SU-DHL-6 (cell line): ENCODE results near the gene ABR.
"Not testable (repeated sequence)": the region's sequence is repeated elsewhere in the genome, so short reads cannot be mapped to it uniquely, and the experiment has no call there.

Source experiments
- H2AFZ ChIP-seq: fragments of 200-600 bp; sonication (generic); 2 replicates; pipeline ENCODE4 v1.6.1; 2014; ENCODE audit warnings: low read depth, mild to moderate bottlenecking, moderate library complexity, mixed read lengths, antibody characterized with exemption, low read length; ENCODE audit not compliant: severe bottlenecking
- H3F3A ChIP-seq: fragments of 200-600 bp; shearing (Covaris generic); 2 replicates; pipeline ENCODE4 v1.6.0; 2016; ENCODE audit warnings: antibody characterized with exemption, mild to moderate bottlenecking; ENCODE audit not compliant: insufficient read depth
- H3K27ac ChIP-seq: fragments of 200-600 bp; sonication (generic); 2 replicates; pipeline ENCODE4 v1.5.1; 2016; ENCODE audit warnings: low read depth, mild to moderate bottlenecking, low read length, moderate library complexity, mixed read lengths
- H3K27me3 ChIP-seq: fragments of 200-600 bp; sonication (generic), shearing (Covaris generic); 2 replicates; pipeline ENCODE4 v1.6.0; 2014; ENCODE audit warnings: mild to moderate bottlenecking, low read length
- H3K36me3 ChIP-seq: fragments of 200-600 bp; sonication (generic); 2 replicates; pipeline ENCODE4 v1.6.1; 2014; ENCODE audit warnings: mild to moderate bottlenecking, low read length, mixed read lengths
- H3K4me2 ChIP-seq: fragments of 300-600, 200-600 bp; shearing (Covaris generic), sonication (generic); 2 replicates; pipeline ENCODE4 v1.6.0; 2014; ENCODE audit warnings: low read length, low read depth, mild to moderate bottlenecking; ENCODE audit not compliant: poor library complexity, severe bottlenecking
- H3K4me3 ChIP-seq: fragments of 200-600 bp; sonication (generic); 2 replicates; pipeline ENCODE4 v1.5.1; 2014; ENCODE audit warnings: antibody characterized with exemption, low read length, mild to moderate bottlenecking, mixed read lengths; ENCODE audit not compliant: insufficient read depth, poor library complexity, severe bottlenecking
- H3K79me2 ChIP-seq: fragments of 200-600 bp; sonication (generic); 2 replicates; pipeline ENCODE4 v1.6.1; 2014; ENCODE audit warnings: mild to moderate bottlenecking, low read length, moderate library complexity; ENCODE audit not compliant: insufficient read depth
- H3K9ac ChIP-seq: fragments of 200-600 bp; sonication (generic); 2 replicates; pipeline ENCODE4 v1.7.0; 2014; ENCODE audit warnings: mild to moderate bottlenecking, low read length
- H3K9me2 ChIP-seq: fragments of 200-600 bp; sonication (generic); replicated peaks from 2 replicates; pipeline ENCODE4 v1.6.1; 2014; ENCODE audit warnings: low read length; ENCODE audit not compliant: insufficient read depth
- H3K9me3 ChIP-seq: fragments of 200-600 bp; sonication (generic); 2 replicates; pipeline ENCODE4 v1.6.1; 2014; ENCODE audit warnings: low read length, mixed read lengths; ENCODE audit not compliant: insufficient read depth
- H4K20me1 ChIP-seq: fragments of 200-600 bp; sonication (generic); 2 replicates; pipeline ENCODE4 v1.6.1; 2014; ENCODE audit warnings: low read depth, mild to moderate bottlenecking, antibody characterized with exemption, low read length, moderate library complexity, mixed read lengths
- CTCF ChIP-seq: fragments of 200-600 bp; sonication (generic); IDR thresholded peaks from one replicate; pipeline ENCODE4 v1.5.1; 2017; ENCODE audit warnings: antibody characterized with exemption, mild to moderate bottlenecking, low read length, moderate library complexity; ENCODE audit not compliant: insufficient read depth, poor library complexity, severe bottlenecking
- EZH2phosphoT487 ChIP-seq: fragments of 200-600 bp; sonication (generic), shearing (Covaris generic); conservative IDR thresholded peaks from 2 replicates; pipeline ENCODE4 v1.6.1; 2018; ENCODE audit warnings: mild to moderate bottlenecking, antibody characterized with exemption, low read length, moderate library complexity, mixed read lengths

Gene ABR

DNA sequence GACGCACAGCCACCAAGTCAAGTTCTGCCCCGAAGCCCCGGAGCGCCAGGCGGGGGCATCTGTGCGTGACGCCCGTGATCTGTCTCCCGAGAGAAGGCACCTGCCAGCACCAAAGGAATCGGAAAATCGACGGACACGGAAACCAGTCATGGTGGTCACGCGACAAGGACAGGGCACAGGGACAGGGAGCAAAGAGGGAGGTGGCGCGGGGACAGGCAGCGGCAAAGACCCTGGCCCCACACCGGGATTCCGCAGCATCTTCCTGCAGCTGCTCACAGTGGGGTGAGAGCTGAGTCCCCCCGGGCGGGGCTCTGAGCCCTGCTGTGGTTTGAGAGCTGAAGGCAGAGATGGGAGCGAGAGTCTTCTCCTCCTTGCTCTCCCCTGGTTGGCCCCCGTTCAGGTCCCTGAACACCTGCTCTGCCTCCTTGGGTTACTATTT lies 56.4 kb downstream of the ABR start:
- H3K9me2 ChIP-seq: no peaks in the 10 kb centered on the region
- H3K36me3 ChIP-seq: no peaks in the 10 kb centered on the region
- H3K4me3 ChIP-seq: no peak overlapping the region
- H3K9me3 ChIP-seq: no peaks in the 10 kb centered on the region
- H3K9ac ChIP-seq: peak overlapping the region; percentile 9; the same call in 1 of the 2 replicates
- H3K4me2 ChIP-seq: peak overlapping the region; percentile 31
- no peak overlapping the region for H2AFZ ChIP-seq
- no peaks in the 10 kb centered on the region for H3K27me3 ChIP-seq
- peak overlapping the region; percentile 56 for H3K27ac ChIP-seq
- H3F3A ChIP-seq: no peaks in the 10 kb centered on the region
- TF ChIP-seq EZH2phosphoT487 (no peak), CTCF (no peak)
- H3K79me2 ChIP-seq: peaks cover 35% of the 10 kb centered on the region
- no peaks in the 10 kb centered on the region for H4K20me1 ChIP-seq

- Histone ChIP-seq H3K4me3 (no peak overlapping the region), H3K36me3 (no peaks in the 10 kb centered on the region), H3K79me2 (peaks cover 29% of the 10 kb centered on the region), H3K9me2 (no peaks in the 10 kb centered on the region), H3F3A (no peaks in the 10 kb centered on the region), H2AFZ (no peak overlapping the region), H4K20me1 (no peaks in the 10 kb centered on the region), H3K4me2 (peak overlapping the region; percentile 31), H3K9ac (peak overlapping the region; percentile 9; the same call in 1 of the 2 replicates), H3K9me3 (no peaks in the 10 kb centered on the region), H3K27ac (peak overlapping the region; percentile 56), H3K27me3 (no peaks in the 10 kb centered on the region)
- TF ChIP-seq EZH2phosphoT487 (no peak), CTCF (peak; percentile 91)
Measured at GRCh38 chr17:1122533-1123392, 57.0 kb downstream of the ABR start.

DNA sequence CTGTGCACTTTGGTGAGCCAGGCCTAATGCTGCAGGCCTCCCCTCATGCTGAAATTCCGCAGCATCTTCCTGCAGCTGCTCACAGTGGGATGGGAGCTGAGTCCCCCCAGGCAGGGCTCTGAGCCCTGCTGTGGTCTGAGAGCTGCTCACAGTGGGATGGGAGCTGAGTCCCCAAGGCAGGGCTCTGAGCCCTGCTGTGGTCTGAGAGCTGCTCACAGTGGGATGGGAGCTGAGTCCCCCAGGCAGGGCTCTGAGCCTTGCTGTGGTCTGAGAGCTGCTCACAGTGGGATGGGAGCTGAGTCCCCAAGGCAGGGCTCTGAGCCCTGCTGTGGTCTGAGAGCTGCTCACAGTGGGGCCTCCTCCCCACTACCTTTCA lies 58.4 kb downstream of the ABR start:
- H3F3A ChIP-seq, H3K9ac ChIP-seq, H3K27ac ChIP-seq, H3K4me2 ChIP-seq, H3K27me3 ChIP-seq, H3K36me3 ChIP-seq, H3K9me3 ChIP-seq, H4K20me1 ChIP-seq, H3K4me3 ChIP-seq, H3K9me2 ChIP-seq, H2AFZ ChIP-seq: not testable (repeated sequence)
- H3K79me2 ChIP-seq: peaks cover 20% of the 10 kb centered on the region

- no peaks in the 10 kb centered on the region for H3F3A ChIP-seq
- H2AFZ ChIP-seq: no peak overlapping the region
- no peak overlapping the region for H3K27ac ChIP-seq
- H3K4me3 ChIP-seq: no peak overlapping the region
- no peaks in the 10 kb centered on the region for H3K9me2 ChIP-seq
- peaks cover 20% of the 10 kb centered on the region for H3K79me2 ChIP-seq
- no peaks in the 10 kb centered on the region for H3K36me3 ChIP-seq
- H3K4me2 ChIP-seq: no peak overlapping the region
- no peak overlapping the region for H3K9ac ChIP-seq
- H3K9me3 ChIP-seq: no peaks in the 10 kb centered on the region
- no peaks in the 10 kb centered on the region for H3K27me3 ChIP-seq
- no peaks in the 10 kb centered on the region for H4K20me1 ChIP-seq
- TF ChIP-seq EZH2phosphoT487 (no peak), CTCF (no peak)
Measured at GRCh38 chr17:1120596-1121441, 59.0 kb downstream of the ABR start.
